Stimulated activated naive CD8-positive, alpha-beta T cell treated with anti-CD3 and anti-CD28 coated beads, Interleukin-15, Interleukin-2, amounts not matched to agents 100 ng/mL and 50 ng/mL, for 24 hours (primary cell): ENCODE data around the gene ARHGEF28.

Source experiments
- H3K27ac Mint-ChIP-seq: one replicate; pipeline ENCODE4 v1.8.0; 2021; ENCODE audit warnings: mild to moderate bottlenecking, mixed read lengths
- H3K27me3 Mint-ChIP-seq: one replicate; pipeline ENCODE4 v1.8.0; 2021; ENCODE audit warnings: mixed read lengths
- H3K36me3 Mint-ChIP-seq: one replicate; pipeline ENCODE4 v1.8.0; 2021; ENCODE audit warnings: low read depth, mixed read lengths
- H3K4me1 Mint-ChIP-seq: one replicate; pipeline ENCODE4 v1.8.0; 2021; ENCODE audit warnings: low read depth, mixed read lengths
- H3K4me3 Mint-ChIP-seq: one replicate; pipeline ENCODE4 v1.8.0; 2021; ENCODE audit warnings: mild to moderate bottlenecking, mixed read lengths
- H3K9me3 Mint-ChIP-seq: one replicate; pipeline ENCODE4 v1.8.0; 2021; ENCODE audit warnings: mixed read lengths

The ARHGEF28 gene

GRCh38 chr5:73718762-73719161 lies 92.8 kb downstream of the ARHGEF28 start:
- H3K4me1 Mint-ChIP-seq, result no peaks in the 10 kb centered on the region
- H3K27me3 Mint-ChIP-seq, result peaks cover 19% of the 10 kb centered on the region

GRCh38 chr5:73719632-73720031 lies 93.6 kb downstream of the ARHGEF28 start:
- Mint-ChIP-seq H3K27ac (no peak overlapping the region), H3K36me3 (no peaks in the 10 kb centered on the region), H3K4me1 (no peaks in the 10 kb centered on the region), H3K9me3 (no peaks in the 10 kb centered on the region), H3K27me3 (peaks cover 20% of the 10 kb centered on the region), H3K4me3 (no peak overlapping the region)

More at GRCh38 chr5:73718762-73719161, 92.8 kb downstream of the ARHGEF28 start:
- Mint-ChIP-seq H3K9me3 (no peaks in the 10 kb centered on the region), H3K4me3 (no peak overlapping the region), H3K27ac (no peak overlapping the region), H3K36me3 (no peaks in the 10 kb centered on the region)

DNA sequence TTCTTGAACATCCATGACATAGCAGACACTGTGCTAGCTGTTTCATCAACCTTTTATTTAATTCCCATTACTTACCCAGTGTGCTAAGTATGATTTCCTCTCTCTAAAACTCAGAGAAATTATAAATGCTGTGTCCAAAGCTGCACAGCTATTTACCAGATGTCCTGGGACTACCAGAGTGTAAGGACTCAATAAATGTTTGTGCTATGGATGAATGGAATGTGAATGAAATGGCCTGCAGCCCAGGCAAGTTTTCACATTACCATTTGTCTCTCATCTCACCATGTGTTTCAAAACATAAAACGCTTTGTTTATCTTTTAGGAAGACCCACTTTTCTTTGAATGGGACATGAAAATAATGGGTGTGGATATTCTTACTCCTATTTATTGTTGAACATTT lies 96.2 kb downstream of the ARHGEF28 start:
- Mint-ChIP-seq H3K36me3 (no peaks in the 10 kb centered on the region), H3K4me1 (no peaks in the 10 kb centered on the region), H3K27me3 (peaks cover 20% of the 10 kb centered on the region), H3K27ac (no peak overlapping the region), H3K9me3 (no peaks in the 10 kb centered on the region), H3K4me3 (no peak overlapping the region)

DNA sequence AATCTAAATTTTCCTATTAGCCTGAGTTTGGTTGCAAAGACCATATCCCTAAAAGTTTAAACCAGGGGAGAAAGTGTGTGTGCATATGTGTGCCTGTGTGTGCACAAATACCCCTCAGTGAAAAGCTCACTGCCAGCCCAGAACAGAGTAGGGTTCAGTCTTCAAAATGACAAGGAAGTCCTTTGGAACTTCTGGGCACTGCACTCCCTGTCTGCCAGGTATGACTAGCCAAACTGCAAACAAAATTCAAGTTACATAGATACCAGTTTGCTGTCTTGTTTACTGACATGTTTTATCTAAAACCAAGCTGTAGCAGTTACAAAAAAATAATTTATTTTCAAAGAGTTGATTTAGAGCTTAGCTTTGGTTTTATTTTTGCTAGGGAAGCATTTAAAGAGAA lies 100.1 kb downstream of the ARHGEF28 start:
- Mint-ChIP-seq H3K4me1 (no peaks in the 10 kb centered on the region), H3K27me3 (peaks cover 8% of the 10 kb centered on the region), H3K36me3 (no peaks in the 10 kb centered on the region), H3K4me3 (no peak overlapping the region), H3K27ac (no peak overlapping the region), H3K9me3 (no peaks in the 10 kb centered on the region)

GRCh38 chr5:73726606-73727231 lies 100.7 kb downstream of the ARHGEF28 start:
- H3K27ac Mint-ChIP-seq, result no peak overlapping the region
- H3K4me3 Mint-ChIP-seq, result no peak overlapping the region
- no peaks in the 10 kb centered on the region for H3K9me3 Mint-ChIP-seq
- no peaks in the 10 kb centered on the region for H3K36me3 Mint-ChIP-seq
- peaks cover 8% of the 10 kb centered on the region for H3K27me3 Mint-ChIP-seq
- H3K4me1 Mint-ChIP-seq, result no peaks in the 10 kb centered on the region

- H3K27me3 Mint-ChIP-seq, result peaks cover 8% of the 10 kb centered on the region
- H3K27ac Mint-ChIP-seq, result no peak overlapping the region
- no peaks in the 10 kb centered on the region for H3K36me3 Mint-ChIP-seq
- H3K9me3 Mint-ChIP-seq, result no peaks in the 10 kb centered on the region
- no peaks in the 10 kb centered on the region for H3K4me1 Mint-ChIP-seq
- no peak overlapping the region for H3K4me3 Mint-ChIP-seq
Measured at GRCh38 chr5:73727470-73727869, 101.5 kb downstream of the ARHGEF28 start.

DNA sequence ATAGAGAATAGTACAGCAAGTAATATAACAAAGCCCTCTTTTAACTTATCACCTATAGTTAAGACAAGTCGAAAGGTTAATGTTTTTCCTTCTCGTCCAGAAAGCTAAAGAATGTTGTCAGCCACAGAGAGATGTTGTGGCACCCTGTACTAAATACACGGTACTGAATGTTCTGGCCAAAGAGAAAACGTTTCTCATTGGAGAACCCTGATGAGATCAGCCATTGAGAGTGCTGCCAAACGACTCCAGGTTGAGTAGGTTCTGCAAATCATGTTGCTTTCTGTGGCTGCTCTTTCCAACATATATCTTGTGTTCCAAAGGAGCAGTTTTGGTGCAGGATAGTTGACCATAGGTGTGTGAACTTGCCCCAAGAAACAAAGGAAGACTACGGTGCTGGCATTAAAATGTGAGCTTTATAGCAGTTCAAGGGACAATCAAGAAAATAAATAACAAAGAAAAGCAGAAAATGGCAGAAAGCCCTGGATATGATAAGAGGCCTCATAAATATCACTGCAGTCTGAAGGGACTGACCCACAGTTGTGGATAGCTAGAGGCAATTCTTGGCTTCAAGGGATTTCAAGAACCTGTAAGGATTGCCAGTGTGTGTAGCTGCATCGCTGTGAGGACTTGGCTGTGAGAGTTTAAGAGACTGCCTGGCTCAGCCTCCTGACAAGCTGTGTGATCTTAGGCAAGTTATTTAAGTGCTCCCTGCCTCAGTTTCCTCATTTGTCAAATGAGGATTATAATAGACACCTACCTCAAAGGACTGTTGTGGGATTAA lies 102.7 kb downstream of the ARHGEF28 start:
- H3K27ac Mint-ChIP-seq, result no peak overlapping the region
- H3K4me1 Mint-ChIP-seq, result no peaks in the 10 kb centered on the region
- no peaks in the 10 kb centered on the region for H3K36me3 Mint-ChIP-seq
- no peak overlapping the region for H3K4me3 Mint-ChIP-seq
- no peaks in the 10 kb centered on the region for H3K9me3 Mint-ChIP-seq
- peaks cover 13% of the 10 kb centered on the region for H3K27me3 Mint-ChIP-seq

DNA sequence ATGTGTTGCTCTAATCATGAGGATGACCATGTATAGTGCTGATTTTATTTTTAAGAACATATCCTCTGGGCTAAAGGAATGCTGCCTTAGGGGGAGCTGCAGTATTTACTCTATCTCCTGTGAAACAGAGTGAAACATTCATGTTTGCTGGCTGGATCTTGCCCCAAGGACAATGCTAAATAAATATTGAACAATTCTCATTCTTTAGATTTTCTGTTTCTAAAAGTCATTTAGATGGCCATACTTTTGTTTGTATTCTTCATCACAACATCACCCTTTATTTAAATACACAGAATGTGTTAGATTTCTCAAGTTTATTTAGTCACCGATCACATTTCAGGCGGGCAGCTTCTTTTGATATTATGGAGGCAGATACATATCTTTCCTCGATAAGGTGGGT lies 103.3 kb downstream of the ARHGEF28 start:
- Mint-ChIP-seq H3K9me3 (peaks cover 4% of the 10 kb centered on the region), H3K36me3 (no peaks in the 10 kb centered on the region), H3K4me3 (no peak overlapping the region)

DNA sequence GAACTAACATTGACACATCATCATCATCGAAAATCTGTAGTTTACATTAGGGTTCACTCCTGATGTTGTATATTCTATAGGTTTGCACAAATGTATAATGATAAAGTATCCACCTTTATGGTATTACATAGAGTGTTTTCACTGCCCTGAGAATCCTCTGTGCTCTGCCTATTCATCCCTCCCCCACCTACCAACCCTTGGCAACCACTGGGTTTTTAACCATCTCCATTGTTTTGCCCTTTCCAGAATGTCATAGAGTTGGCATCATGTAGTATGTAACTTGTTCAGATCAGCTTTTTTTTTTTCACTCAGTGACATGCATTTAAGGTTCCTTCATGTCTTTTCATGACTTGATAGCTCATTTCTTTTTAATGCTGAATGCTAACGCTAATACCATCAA lies 106.0 kb downstream of the ARHGEF28 start:
- Mint-ChIP-seq H3K4me1 (no peaks in the 10 kb centered on the region), H3K27ac (no peak overlapping the region), H3K27me3 (peaks cover 11% of the 10 kb centered on the region)

More for the DNA sequence above, 103.3 kb downstream of the ARHGEF28 start:
- Mint-ChIP-seq H3K4me1 (no peaks in the 10 kb centered on the region), H3K27me3 (peaks cover 17% of the 10 kb centered on the region), H3K27ac (no peak overlapping the region)

DNA sequence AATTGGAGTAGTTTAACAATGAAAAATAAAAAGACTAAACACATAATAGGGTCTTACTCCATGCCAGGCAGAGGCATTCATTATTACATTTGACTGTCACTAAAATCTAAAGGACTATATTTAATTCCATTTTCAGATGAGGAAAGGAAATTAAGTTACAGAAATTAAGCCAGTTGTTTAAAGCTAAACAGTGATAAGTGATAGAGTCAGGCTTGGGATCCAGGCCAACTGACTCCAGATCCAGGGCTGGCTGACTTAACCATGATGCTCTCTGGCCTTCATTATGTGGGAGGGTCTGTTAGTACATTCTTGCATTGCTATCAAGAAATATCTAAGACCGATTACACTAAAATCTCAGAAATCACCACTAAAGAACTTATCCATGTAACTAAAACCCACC lies 107.2 kb downstream of the ARHGEF28 start:
- Mint-ChIP-seq H3K27ac (no peak overlapping the region), H3K4me1 (no peaks in the 10 kb centered on the region)

More for the DNA sequence above, 106.0 kb downstream of the ARHGEF28 start:
- Mint-ChIP-seq H3K36me3 (no peaks in the 10 kb centered on the region), H3K4me3 (no peak overlapping the region), H3K9me3 (peaks cover 4% of the 10 kb centered on the region)

GRCh38 chr5:73735032-73735734 lies 109.2 kb downstream of the ARHGEF28 start:
- H3K4me3 Mint-ChIP-seq, result no peak overlapping the region
- no peak overlapping the region for H3K27ac Mint-ChIP-seq
- H3K36me3 Mint-ChIP-seq, result no peaks in the 10 kb centered on the region
- H3K9me3 Mint-ChIP-seq, result peaks cover 4% of the 10 kb centered on the region
- no peaks in the 10 kb centered on the region for H3K4me1 Mint-ChIP-seq
- H3K27me3 Mint-ChIP-seq, result peaks cover 14% of the 10 kb centered on the region

More for the DNA sequence above, 107.2 kb downstream of the ARHGEF28 start:
- Mint-ChIP-seq H3K27me3 (peaks cover 13% of the 10 kb centered on the region), H3K4me3 (no peak overlapping the region), H3K36me3 (no peaks in the 10 kb centered on the region), H3K9me3 (peaks cover 4% of the 10 kb centered on the region)

- Mint-ChIP-seq H3K4me1 (no peaks in the 10 kb centered on the region), H3K9me3 (no peaks in the 10 kb centered on the region), H3K27me3 (peaks cover 7% of the 10 kb centered on the region), H3K36me3 (no peaks in the 10 kb centered on the region), H3K27ac (no peak overlapping the region), H3K4me3 (no peak overlapping the region)
Measured at GRCh38 chr5:73739650-73740049, 113.7 kb downstream of the ARHGEF28 start.

DNA sequence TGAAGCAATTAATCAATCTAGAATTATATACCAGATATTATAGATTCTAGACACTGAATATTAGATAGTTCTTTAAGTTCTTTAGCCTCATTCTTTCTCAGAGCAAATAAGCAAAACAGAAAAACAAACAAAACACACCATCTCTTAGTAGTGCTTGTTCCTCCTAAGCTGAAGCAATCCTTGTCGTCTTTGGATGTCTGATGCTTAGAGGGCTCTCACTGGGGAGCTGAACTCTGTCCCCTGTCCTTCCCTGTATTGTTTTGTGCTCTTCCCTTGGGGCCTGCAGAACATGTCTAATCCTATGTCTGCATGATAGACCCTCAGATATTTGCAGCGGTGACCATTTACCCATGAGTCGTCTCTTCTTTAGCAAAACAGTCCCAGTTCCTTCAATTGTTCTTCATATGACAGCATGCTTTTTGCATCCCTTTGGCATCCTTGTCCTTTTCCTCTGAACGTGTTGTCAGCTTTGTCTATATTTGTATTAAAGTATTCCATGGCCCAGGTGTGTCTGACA lies 114.3 kb downstream of the ARHGEF28 start:
- Mint-ChIP-seq H3K27me3 (peaks cover 13% of the 10 kb centered on the region), H3K4me3 (no peak overlapping the region), H3K4me1 (no peaks in the 10 kb centered on the region), H3K9me3 (no peaks in the 10 kb centered on the region), H3K36me3 (no peaks in the 10 kb centered on the region), H3K27ac (no peak overlapping the region)

GRCh38 chr5:73743161-73743560 lies 117.2 kb downstream of the ARHGEF28 start:
- Mint-ChIP-seq H3K27ac (no peak overlapping the region), H3K36me3 (no peaks in the 10 kb centered on the region), H3K9me3 (peaks cover 3% of the 10 kb centered on the region), H3K4me1 (no peaks in the 10 kb centered on the region), H3K27me3 (peaks cover 22% of the 10 kb centered on the region), H3K4me3 (no peak overlapping the region)

GRCh38 chr5:73745836-73746235 lies 119.8 kb downstream of the ARHGEF28 start:
- H3K9me3 Mint-ChIP-seq, result peaks cover 3% of the 10 kb centered on the region
- no peaks in the 10 kb centered on the region for H3K4me1 Mint-ChIP-seq
- H3K27ac Mint-ChIP-seq, result no peak overlapping the region
- peaks cover 36% of the 10 kb centered on the region for H3K27me3 Mint-ChIP-seq
- H3K36me3 Mint-ChIP-seq, result no peaks in the 10 kb centered on the region
- no peak overlapping the region for H3K4me3 Mint-ChIP-seq
